Measurements from ENCODE around the gene NRXN3.
"Not testable (repeated sequence)": the region's sequence is repeated elsewhere in the genome, so short reads cannot be mapped to it uniquely, and the experiment has no call there.

The NRXN3 gene

GRCh38 chr14:79096811-79097210 is 926.6 kb downstream of the NRXN3 start:
- TF ChIP-seq CTCF (conservative IDR thresholded peaks at IDR 0.05; ENCODE audit: low read length), result no peak
- H3K4me3 ChIP-seq (ENCODE audit: low read length), result no peak overlapping the region

GRCh38 chr14:79098324-79098723 is 928.2 kb downstream of the NRXN3 start:
- no peak overlapping the region for H3K4me3 ChIP-seq (ENCODE audit: low read length)
- no peak for TF ChIP-seq CTCF (conservative IDR thresholded peaks at IDR 0.05; ENCODE audit: low read length)
- no peak for DNase-seq (ENCODE audit: low read depth)

More at GRCh38 chr14:79096811-79097210, 926.6 kb downstream of the NRXN3 start:
- no peak for DNase-seq (ENCODE audit: low read depth)

- no peak for DNase-seq (ENCODE audit: low read depth)
- TF ChIP-seq CTCF (conservative IDR thresholded peaks at IDR 0.05; ENCODE audit: low read length), result no peak
- no peak overlapping the region for H3K4me3 ChIP-seq (ENCODE audit: low read length)
Observed at GRCh38 chr14:79100578-79100977, 930.4 kb downstream of the NRXN3 start.

GRCh38 chr14:79101388-79101787 is 931.2 kb downstream of the NRXN3 start:
- DNase-seq (ENCODE audit: low read depth), result no peak
- no peak for TF ChIP-seq CTCF (conservative IDR thresholded peaks at IDR 0.05; ENCODE audit: low read length)
- H3K4me3 ChIP-seq (ENCODE audit: low read length), result no peak overlapping the region

GRCh38 chr14:79103764-79104163 is 933.6 kb downstream of the NRXN3 start:
- H3K4me3 ChIP-seq (ENCODE audit: low read length), result no peak overlapping the region
- no peak for DNase-seq (ENCODE audit: low read depth)
- TF ChIP-seq CTCF (conservative IDR thresholded peaks at IDR 0.05; ENCODE audit: low read length), result no peak

GRCh38 chr14:79110564-79110963 is 940.4 kb downstream of the NRXN3 start:
- not testable (repeated sequence) for H3K4me3 ChIP-seq (ENCODE audit: low read length); DNase-seq (ENCODE audit: low read depth)

- TF ChIP-seq CTCF (conservative IDR thresholded peaks at IDR 0.05; ENCODE audit: low read length), result no peak
- no peak for DNase-seq (ENCODE audit: low read depth)
- no peak overlapping the region for H3K4me3 ChIP-seq (ENCODE audit: low read length)
Observed at GRCh38 chr14:79111987-79112501, 941.9 kb downstream of the NRXN3 start.

- no peak for DNase-seq (ENCODE audit: low read depth)
- no peak overlapping the region for H3K4me3 ChIP-seq (ENCODE audit: low read length)
- TF ChIP-seq CTCF (conservative IDR thresholded peaks at IDR 0.05; ENCODE audit: low read length), result no peak
Observed at GRCh38 chr14:79117561-79117960, 947.4 kb downstream of the NRXN3 start.
